Smooth muscle cell (in vitro differentiated cells): ENCODE measurements around the gene LBX1. TPM values are rescaled to one million over a fixed set of nuclear protein-coding genes. Genes with fewer than 3 reads are reported as not detected.
A peak's percentile ranks its signal among the peaks of the same experiment; 100 is the strongest.

Experiments
- DNase-seq: peaks from one replicate; lab custom pipeline; 2025; ENCODE audit not compliant: unreplicated experiment; lab: John Stamatoyannopoulos, UW
- H2AFZ ChIP-seq: fragments of 200-600 bp; sonication (generic); 2 replicates; pipeline ENCODE4 v1.6.0; 2016; ENCODE audit warnings: antibody characterized with exemption, low read depth, mild to moderate bottlenecking
- H3F3A ChIP-seq: fragments of 200-600 bp; sonication (generic); 2 replicates; pipeline ENCODE4 v1.6.0; 2017; ENCODE audit warnings: antibody characterized with exemption, low read depth
- H3K27ac ChIP-seq: fragments of 200-600 bp; sonication (generic); 2 replicates; pipeline ENCODE4 v1.5.1; 2016; ENCODE audit warnings: low read depth, mild to moderate bottlenecking
- H3K27me3 ChIP-seq: fragments of 200-600 bp; sonication (generic); 2 replicates; pipeline ENCODE4 v1.6.1; 2016; ENCODE audit warnings: low read depth, mild to moderate bottlenecking
- H3K36me3 ChIP-seq: fragments of 200-600 bp; sonication (generic); 2 replicates; pipeline ENCODE4 v1.5.1; 2016; ENCODE audit warnings: low read depth
- H3K4me1 ChIP-seq: fragments of 200-600 bp; sonication (generic); 2 replicates; pipeline ENCODE4 v1.5.1; 2016; ENCODE audit warnings: low read depth
- H3K4me2 ChIP-seq: fragments of 200-600 bp; sonication (generic); 2 replicates; pipeline ENCODE4 v1.6.0; 2016; ENCODE audit warnings: mild to moderate bottlenecking
- H3K4me3 ChIP-seq: fragments of 200-600 bp; sonication (generic); 2 replicates; pipeline ENCODE4 v1.5.1; 2016; ENCODE audit warnings: mild to moderate bottlenecking
- H3K79me2 ChIP-seq: fragments of 200-600 bp; sonication (generic); 2 replicates; pipeline ENCODE4 v1.6.0; 2016; ENCODE audit warnings: low read depth, mild to moderate bottlenecking
- H3K9ac ChIP-seq: fragments of 200-600 bp; sonication (generic); 2 replicates; pipeline ENCODE4 v1.6.0; 2016; ENCODE audit warnings: low read depth
- H3K9me3 ChIP-seq: fragments of 200-600 bp; sonication (generic); replicated peaks from 2 replicates; pipeline ENCODE4 v1.5.1; 2016; ENCODE audit warnings: low read depth
- H4K20me1 ChIP-seq: fragments of 200-600 bp; sonication (generic); 2 replicates; pipeline ENCODE4 v1.6.0; 2016; ENCODE audit warnings: low read depth
- CTCF ChIP-seq: fragments of 200-600 bp; sonication (generic); IDR thresholded peaks from 2 replicates; pipeline ENCODE4 v1.5.1; 2017; ENCODE audit warnings: borderline replicate concordance, mild to moderate bottlenecking, antibody characterized with exemption; ENCODE audit not compliant: insufficient read depth, poor library complexity, severe bottlenecking
- WGBS: methylation state at CpG from one replicate; pipeline ENCODE4 v1.1.7; 2016; ENCODE audit warnings: low lambda C conversion rate; 5-methylcytosine and 5-hydroxymethylcytosine counted together
- polyA plus RNA-seq: library from polyadenylated mRNA; unstranded; fragments of >200 nt; fragmentation: Nextera tagmentation; extraction: Ambion mirVana; gene quantifications from 2 replicates; pipeline ENCODE4 v1.2.1, GENCODE V29; 2016
- total RNA-seq: library from RNA; depleted of rRNA; stranded (reverse); fragments of >200 nt; gene quantifications from 2 replicates; pipeline ENCODE4 v1.2.3, GENCODE V29; 2014

The LBX1 gene
- total and polyA plus RNA-seq, 2 experiments from 2014 or later = not detected

GRCh38 chr10:101216207-101217043 is 12.8 kb downstream of the LBX1 start:
- no peaks in the 10 kb centered on the region for H3K36me3 ChIP-seq
- no peaks in the 10 kb centered on the region for H3K79me2 ChIP-seq
- H3K9me3 ChIP-seq = no peaks in the 10 kb centered on the region
- no peaks in the 10 kb centered on the region for H3F3A ChIP-seq
- H3K4me3 ChIP-seq = no peak overlapping the region
- no peaks in the 10 kb centered on the region for H4K20me1 ChIP-seq
- no peak for DNase-seq
- H3K9ac ChIP-seq = no peak overlapping the region
- TF ChIP-seq CTCF = no peak
- H3K27ac ChIP-seq = no peak overlapping the region
- peak overlapping the region; percentile 22 for H3K4me2 ChIP-seq
- peaks cover 100% of the 10 kb centered on the region for H3K27me3 ChIP-seq
- H2AFZ ChIP-seq = no peak overlapping the region
- WGBS = 8% methylated on average over 49 of the region's 52 CpGs
- H3K4me1 ChIP-seq = peaks cover 16% of the 10 kb centered on the region

- H3K27ac ChIP-seq = no peak overlapping the region
- peaks cover 16% of the 10 kb centered on the region for H3K4me1 ChIP-seq
- H3K9me3 ChIP-seq = no peaks in the 10 kb centered on the region
- no peaks in the 10 kb centered on the region for H4K20me1 ChIP-seq
- peaks cover 100% of the 10 kb centered on the region for H3K27me3 ChIP-seq
- H3K4me2 ChIP-seq = peak overlapping the region; percentile 22
- WGBS = 16% methylated on average over 40 of the region's 40 CpGs
- H3K4me3 ChIP-seq = no peak overlapping the region
- H3K79me2 ChIP-seq = no peaks in the 10 kb centered on the region
- H3F3A ChIP-seq = no peaks in the 10 kb centered on the region
- no peak overlapping the region for H2AFZ ChIP-seq
- TF ChIP-seq CTCF = no peak
- no peak overlapping the region for H3K9ac ChIP-seq
- no peak for DNase-seq
- no peaks in the 10 kb centered on the region for H3K36me3 ChIP-seq
Measured at GRCh38 chr10:101215397-101216206, 13.7 kb downstream of the LBX1 start.

GRCh38 chr10:101214446-101215396 is 14.5 kb downstream of the LBX1 start:
- Histone ChIP-seq H4K20me1 (no peaks in the 10 kb centered on the region), H3K27ac (no peak overlapping the region), H3K4me2 (peak overlapping the region; percentile 87), H3K4me3 (peak overlapping the region; percentile 40), H3K36me3 (no peaks in the 10 kb centered on the region), H3K9ac (no peak overlapping the region), H3K4me1 (peaks cover 16% of the 10 kb centered on the region), H3F3A (no peaks in the 10 kb centered on the region), H3K9me3 (no peaks in the 10 kb centered on the region), H3K79me2 (no peaks in the 10 kb centered on the region), H2AFZ (no peak overlapping the region), H3K27me3 (peaks cover 100% of the 10 kb centered on the region)
- peak; percentile 91 for TF ChIP-seq CTCF
- DNase-seq = no peak
- 18% methylated on average over 49 of the region's 49 CpGs for WGBS
